Stimulated activated effector memory CD8-positive, alpha-beta T cell treated with anti-CD3 and anti-CD28 coated beads, Interleukin-12 subunit alpha, Interleukin-12 subunit beta, amount 100 ng/mL, for 72 hours (primary cell): ENCODE results near the gene PSD4.
"Not testable (repeated sequence)": the region's sequence is repeated elsewhere in the genome, so short reads cannot be mapped to it uniquely, and the experiment has no call there.

ENCODE experiments used
- ATAC-seq: fragments of 150-1000 bp; cut with Tn5 transposase; 2 replicates; pipeline ENCODE4 v1.10.0; 2021
- DNase-seq, 2 donors: peaks; one replicate each; pipeline ENCODE4 v3.0.0; 2021 to 2022; ENCODE audit warnings: low spot score in 2 of 2
- H3K27ac Mint-ChIP-seq: one replicate; pipeline ENCODE4 v1.8.0; 2022; ENCODE audit warnings: mild to moderate bottlenecking, mixed read lengths
- H3K36me3 Mint-ChIP-seq: one replicate; pipeline ENCODE4 v1.8.0; 2022; ENCODE audit warnings: mild to moderate bottlenecking, mixed read lengths
- H3K4me1 Mint-ChIP-seq: one replicate; pipeline ENCODE4 v1.8.0; 2022; ENCODE audit warnings: mixed read lengths
- H3K4me3 Mint-ChIP-seq: one replicate; pipeline ENCODE4 v1.8.0; 2022; ENCODE audit warnings: mild to moderate bottlenecking, mixed read lengths
- H3K9me3 Mint-ChIP-seq: one replicate; pipeline ENCODE4 v1.8.0; 2022; ENCODE audit warnings: mixed read lengths

PSD4 gene

DNA sequence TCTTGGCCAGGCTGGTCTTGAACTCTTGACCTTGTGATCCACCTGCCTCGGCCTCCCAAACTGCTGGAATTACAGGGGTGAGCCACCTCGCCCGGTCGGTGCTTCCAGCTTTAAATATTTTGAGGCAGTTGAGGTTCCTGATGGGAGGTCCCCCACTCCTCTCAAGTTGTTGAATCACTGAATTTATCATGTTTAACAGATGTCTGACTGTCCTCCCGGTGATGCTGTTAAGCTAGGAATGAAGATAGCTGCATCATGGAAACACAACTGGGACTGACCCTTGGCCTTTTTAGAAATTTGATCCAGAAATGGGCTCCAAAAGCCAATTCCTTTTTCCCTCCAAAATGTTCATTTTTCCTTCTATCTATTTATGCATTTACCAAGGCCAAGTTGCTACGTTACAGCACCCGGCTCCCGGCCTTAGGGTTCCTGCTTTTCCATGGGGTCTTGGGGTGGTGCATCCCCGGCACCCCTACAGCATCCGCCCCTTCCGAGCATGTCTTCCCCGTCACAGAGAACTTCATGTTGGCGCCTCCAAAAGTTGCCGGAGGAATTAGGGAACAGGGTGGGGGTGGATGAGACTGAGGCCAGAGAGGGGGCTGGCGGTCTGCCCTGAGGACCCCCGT is 61.1 kb downstream of the PSD4 start:
- Mint-ChIP-seq H3K36me3 (no peaks in the 10 kb centered on the region), H3K27ac (peak overlapping the region; percentile 68), H3K4me3 (peak overlapping the region; percentile 43), H3K4me1 (peaks cover 19% of the 10 kb centered on the region), H3K9me3 (no peaks in the 10 kb centered on the region)
- ATAC-seq = no peak
- no peak for DNase-seq

DNA sequence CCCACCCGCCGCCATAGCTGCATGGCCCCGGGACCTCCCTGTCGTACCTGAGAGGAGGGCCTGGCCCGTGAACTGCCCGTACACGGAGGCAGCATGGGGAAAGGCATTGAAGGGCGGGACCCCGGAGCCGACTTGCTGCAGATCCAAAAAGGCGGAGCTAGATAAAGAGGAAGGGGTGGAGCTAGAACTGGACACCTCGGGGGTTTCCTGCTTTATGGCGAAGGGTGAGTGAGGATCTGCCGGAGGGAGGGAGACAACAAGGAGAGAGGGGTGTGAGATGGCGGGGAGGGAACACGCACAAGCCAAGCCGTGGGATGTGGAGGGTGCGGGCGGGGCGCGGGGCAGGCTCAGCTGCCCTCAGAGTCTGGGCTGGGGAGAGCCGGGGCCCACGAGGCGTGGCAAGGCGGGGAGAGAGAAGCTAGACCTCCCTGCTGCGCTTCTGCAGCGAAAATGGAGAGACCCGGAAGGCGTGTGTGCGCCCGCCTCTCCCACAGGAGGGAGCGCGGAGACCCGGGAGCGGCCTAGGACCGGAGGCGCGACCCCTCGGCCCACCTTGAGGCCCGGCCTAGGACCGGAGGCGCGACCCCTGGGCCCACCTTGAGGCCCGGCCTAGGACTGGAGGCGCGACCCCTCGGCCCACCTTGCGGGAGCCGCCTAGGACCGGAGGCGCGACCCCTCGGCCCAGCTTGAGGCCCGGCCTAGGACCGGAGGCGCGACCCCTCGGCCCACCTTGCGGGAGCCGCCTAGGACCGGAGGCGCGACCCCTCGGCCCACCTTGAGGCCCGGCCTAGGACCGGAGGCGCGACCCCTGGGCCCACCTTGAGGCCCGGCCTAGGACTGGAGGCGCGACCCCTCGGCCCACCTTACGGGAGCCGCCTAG is 61.8 kb downstream of the PSD4 start:
- DNase-seq = peak in 1 of 2 donors; percentile 77
- peaks cover 19% of the 10 kb centered on the region for H3K4me1 Mint-ChIP-seq

DNA sequence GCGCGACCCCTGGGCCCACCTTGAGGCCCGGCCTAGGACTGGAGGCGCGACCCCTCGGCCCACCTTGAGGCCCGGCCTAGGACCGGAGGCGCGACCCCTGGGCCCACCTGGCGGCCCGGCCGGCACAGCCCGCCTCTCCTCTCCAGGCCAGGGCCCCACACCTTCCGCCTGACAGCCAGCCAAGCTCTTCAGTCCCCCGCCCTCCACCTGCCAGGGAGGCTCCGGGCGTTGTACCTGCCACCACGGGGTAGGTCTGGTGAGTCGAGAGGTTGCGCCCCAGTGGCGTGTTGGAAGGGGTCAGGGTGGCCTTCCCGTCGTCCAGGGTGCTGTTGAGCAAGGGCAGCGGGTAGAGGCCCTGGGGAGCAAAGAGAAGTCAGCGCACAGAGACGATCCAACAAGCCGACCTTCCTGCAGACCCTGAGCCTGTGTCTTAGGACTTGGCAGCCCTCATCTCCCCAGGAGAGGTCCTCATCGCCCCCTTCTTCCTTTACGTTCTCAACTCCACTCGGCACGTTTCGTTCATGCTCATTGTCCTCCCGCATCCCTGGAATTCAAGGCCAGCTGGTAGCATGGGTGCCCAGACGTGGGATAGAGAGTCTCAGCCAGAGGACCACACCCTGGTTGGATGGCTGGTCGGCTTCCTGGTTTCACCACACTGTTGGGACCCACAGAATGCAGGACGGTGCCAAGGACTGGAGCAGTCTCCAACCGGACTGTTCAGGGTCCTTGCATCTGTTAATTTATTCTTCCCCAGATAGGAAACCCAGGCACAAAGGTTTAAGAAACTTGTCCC is 62.8 kb downstream of the PSD4 start:
- no peaks in the 10 kb centered on the region for H3K9me3 Mint-ChIP-seq
- DNase-seq (no peak), ATAC-seq (no peak)
- H3K27ac Mint-ChIP-seq = no peak overlapping the region
- H3K4me1 Mint-ChIP-seq = peaks cover 20% of the 10 kb centered on the region
- no peak overlapping the region for H3K4me3 Mint-ChIP-seq
- H3K36me3 Mint-ChIP-seq = no peaks in the 10 kb centered on the region

More for the DNA sequence above, 61.8 kb downstream of the PSD4 start:
- peak overlapping the region; percentile 68 for H3K27ac Mint-ChIP-seq
- peak overlapping the region; percentile 43 for H3K4me3 Mint-ChIP-seq
- H3K36me3 Mint-ChIP-seq, H3K9me3 Mint-ChIP-seq, ATAC-seq: not testable (repeated sequence)

DNA sequence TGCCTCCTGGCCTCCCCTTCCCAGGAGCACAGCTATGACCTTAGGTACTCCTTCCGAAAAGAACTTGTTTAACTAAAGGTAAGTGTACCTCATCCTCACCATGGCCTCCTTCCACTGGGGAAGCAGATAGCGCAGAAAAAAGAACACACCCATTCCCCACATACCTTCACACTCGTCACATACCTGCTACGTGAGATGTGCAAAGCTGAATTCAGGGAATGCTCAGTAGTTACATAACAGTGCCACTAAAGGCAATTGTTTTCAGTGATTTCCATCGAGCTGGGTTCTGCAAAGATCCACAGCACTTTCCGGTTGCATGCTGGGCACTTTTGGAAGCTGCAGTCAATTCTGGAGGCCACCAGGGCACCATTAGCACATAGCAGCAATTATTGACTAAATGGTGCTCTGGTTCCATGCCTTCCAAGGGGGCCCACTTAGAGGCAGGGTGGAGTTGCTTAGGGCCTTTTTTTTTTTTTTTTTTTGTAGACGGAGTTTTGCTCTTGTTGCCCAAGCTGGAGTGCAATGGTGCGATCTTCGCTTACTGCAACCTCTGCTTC is 63.9 kb downstream of the PSD4 start:
- Mint-ChIP-seq H3K4me1 (peaks cover 20% of the 10 kb centered on the region), H3K9me3 (no peaks in the 10 kb centered on the region), H3K27ac (no peak overlapping the region), H3K36me3 (no peaks in the 10 kb centered on the region), H3K4me3 (no peak overlapping the region)
- DNase-seq (no peak), ATAC-seq (no peak)

DNA sequence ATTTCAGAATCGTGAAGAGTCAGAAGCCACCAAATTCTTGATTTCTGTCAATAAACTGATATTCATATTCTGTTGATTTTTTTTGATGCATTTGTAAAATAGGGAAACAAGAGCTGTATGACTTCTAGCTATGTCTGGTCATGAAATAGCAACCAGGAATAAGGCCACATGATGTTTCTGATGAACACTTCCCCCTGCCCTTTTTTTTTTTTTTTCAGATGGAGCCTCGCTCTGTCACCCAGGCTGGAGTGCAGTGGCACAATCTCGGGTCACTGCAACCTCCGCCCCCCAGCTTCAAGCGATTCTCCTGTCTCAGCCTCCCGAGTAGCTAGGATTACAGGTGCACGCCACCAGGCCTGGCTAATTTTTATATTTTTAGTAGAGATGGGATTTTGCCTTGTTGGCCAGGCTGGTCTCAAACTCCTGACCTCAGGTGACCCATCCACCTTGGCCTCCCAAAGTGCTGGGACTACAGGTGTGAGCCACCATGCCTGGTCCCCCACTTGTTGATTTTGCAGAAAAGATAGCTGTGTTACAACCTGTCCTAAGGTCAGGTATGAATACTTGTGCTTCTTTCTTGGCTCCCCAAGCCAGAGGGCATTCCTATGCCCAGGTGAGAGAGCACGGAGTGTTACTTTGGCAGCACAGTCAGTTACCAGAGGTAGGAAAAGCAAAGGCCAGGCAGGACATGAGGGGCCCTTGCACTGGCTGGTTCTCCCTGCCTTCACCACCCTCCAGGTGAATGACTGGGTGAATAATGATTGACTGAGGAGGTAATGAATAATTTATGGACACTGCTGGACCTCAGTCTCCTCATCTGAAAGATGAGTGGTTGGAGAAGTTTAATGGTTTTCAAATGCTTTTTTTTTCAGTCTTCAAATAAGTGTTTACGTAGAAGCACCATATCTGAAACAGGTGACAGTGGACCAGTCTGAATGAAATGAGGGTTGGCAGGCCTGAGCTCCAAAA is 65.4 kb downstream of the PSD4 start:
- DNase-seq (no peak), ATAC-seq (no peak)
- H3K4me1 Mint-ChIP-seq = peaks cover 17% of the 10 kb centered on the region
- no peak overlapping the region for H3K4me3 Mint-ChIP-seq
- H3K27ac Mint-ChIP-seq = no peak overlapping the region
- H3K36me3 Mint-ChIP-seq = no peaks in the 10 kb centered on the region
- H3K9me3 Mint-ChIP-seq = no peaks in the 10 kb centered on the region

DNA sequence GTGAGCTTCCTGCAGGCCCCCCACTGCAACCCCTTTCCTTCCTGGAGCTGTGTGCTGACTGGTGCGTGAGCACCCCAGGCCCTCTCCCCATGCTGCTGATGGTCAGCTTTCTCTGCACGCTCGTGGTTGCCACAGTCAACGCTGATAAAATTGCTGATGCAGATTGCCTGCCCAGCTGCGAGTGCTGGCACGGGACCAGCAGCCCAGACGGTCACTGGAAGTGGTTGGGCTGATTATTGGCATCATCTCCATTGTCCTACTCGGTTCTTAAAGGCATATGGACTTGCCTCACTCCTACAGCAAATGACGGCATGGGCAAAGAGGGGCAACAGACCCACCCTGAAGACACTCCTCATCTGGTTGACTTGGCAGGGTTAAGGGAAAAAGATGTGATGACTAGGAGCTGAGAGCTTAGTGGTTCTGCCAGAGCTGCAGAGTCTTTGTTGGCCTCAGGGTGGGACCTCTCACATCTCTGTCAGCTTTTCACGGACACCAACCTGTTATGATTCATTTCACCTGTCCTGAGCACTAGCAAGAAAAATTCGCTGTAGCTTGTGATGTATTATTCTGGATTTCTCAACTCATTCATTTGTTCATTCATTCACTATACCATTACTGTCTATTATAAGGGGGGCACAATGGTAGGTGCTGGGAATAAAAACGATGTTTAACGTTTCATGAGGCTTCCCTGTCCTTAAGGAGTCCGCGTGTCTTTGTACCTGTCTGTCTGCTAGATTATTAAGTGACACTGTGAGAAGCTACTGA is 66.6 kb downstream of the PSD4 start:
- H3K4me1 Mint-ChIP-seq = peaks cover 15% of the 10 kb centered on the region
- DNase-seq (no peak), ATAC-seq (peak; percentile 57)
- no peaks in the 10 kb centered on the region for H3K36me3 Mint-ChIP-seq
- peak overlapping the region; percentile 7 for H3K4me3 Mint-ChIP-seq
- no peaks in the 10 kb centered on the region for H3K9me3 Mint-ChIP-seq
- H3K27ac Mint-ChIP-seq = peak overlapping the region; percentile 2

DNA sequence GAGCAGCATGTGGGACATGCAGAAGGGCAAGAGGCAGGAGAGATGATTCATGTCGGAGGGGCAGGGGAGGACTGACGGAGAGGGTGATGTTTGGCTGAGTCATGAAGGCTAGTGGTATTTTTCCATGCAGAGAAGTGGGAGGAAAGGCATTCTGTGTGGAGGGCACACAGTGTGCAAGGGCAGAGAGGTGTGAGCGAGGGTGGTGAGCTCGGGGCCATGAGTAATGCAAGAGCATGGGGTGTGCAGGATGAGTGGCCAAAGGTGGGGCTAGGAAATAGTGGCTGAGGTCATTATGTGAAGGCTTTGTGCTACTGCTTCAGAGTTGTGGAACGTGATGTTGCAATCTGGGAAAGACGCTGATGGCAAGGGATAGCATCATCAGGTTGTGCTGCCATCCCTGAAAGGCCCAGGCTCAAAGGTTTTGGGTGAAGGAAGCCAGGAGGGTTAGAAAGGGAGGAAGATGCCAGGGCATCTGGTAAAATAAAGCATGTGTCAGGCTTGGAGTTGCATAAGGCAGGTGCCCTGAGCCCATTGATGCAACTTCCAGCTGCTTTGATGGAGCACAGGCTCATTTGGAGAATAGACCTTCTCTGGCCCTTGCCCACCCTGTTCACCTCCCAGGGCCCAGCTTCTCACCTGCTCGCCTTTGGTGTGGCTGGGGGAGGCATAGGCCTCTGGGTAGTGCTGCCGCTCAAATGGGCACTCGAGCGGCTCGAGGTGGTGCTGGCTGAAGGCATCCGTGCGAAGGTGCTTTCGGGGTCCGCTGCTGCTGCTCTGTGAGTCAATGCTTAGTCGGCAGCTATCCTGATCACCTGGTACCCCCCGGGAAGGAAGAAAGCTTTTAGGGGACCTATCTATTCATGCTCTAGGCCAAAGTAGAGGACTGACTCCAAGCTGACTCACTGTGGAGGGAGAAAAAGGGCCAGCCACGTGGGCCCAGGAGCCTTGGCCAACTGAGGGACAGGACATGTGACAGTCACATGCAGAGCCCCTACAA is 67.4 kb downstream of the PSD4 start:
- peak; percentile 18 to 66 for DNase-seq
- peak; percentile 98 for ATAC-seq
- Mint-ChIP-seq H3K4me3 (peak overlapping the region; percentile 7), H3K9me3 (no peaks in the 10 kb centered on the region), H3K27ac (peak overlapping the region; percentile 2), H3K36me3 (no peaks in the 10 kb centered on the region), H3K4me1 (peaks cover 15% of the 10 kb centered on the region)

DNA sequence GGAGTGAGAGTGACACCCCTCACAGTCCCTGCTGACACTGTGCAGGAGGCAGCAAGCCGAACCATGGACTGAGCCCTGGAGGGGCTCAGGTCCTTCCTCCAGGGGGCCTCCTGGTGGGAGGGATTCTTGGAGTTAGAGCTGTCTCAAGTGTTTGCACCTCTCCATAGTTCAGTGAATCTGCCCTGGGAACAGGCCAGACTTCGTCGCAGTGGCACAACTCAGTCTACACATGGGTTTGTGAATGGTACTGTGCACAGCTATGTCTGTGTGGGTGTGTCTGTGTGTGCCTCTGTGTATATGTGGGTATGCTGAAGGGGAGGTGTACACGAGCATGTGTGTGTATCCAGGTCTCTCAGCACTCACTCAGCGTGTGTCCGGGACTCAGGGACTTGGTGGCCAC is 68.6 kb downstream of the PSD4 start:
- ATAC-seq (no peak), DNase-seq (no peak)
- no peaks in the 10 kb centered on the region for H3K36me3 Mint-ChIP-seq
- no peak overlapping the region for H3K4me3 Mint-ChIP-seq
- H3K4me1 Mint-ChIP-seq = peaks cover 15% of the 10 kb centered on the region
- H3K9me3 Mint-ChIP-seq = no peaks in the 10 kb centered on the region
- H3K27ac Mint-ChIP-seq = no peak overlapping the region

DNA sequence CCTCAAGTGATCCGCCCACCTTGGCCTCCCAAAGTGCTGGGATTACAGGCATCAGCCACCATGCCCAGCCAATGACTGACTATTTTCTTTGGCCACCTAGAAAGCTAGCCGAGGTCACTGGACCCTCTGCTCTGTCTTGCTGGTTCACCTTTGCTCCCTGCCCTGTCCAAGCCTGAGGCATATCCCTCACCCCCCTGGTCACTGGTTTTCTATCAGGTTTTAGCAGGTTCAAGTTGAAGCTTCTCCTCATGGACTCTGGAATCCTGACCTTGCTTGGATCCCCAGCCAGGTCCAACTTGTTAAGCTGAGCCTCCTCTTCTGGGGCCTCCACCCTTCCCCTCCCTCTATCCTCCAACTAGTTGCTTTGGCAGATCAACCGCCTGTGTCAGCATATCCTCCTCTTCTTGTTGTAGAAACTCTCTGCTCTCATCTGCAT is 71.5 kb downstream of the PSD4 start:
- Mint-ChIP-seq H3K9me3 (no peaks in the 10 kb centered on the region), H3K27ac (peak overlapping the region; percentile 75), H3K36me3 (no peaks in the 10 kb centered on the region), H3K4me3 (no peak overlapping the region), H3K4me1 (peaks cover 19% of the 10 kb centered on the region)
- ATAC-seq (no peak), DNase-seq (no peak)

DNA sequence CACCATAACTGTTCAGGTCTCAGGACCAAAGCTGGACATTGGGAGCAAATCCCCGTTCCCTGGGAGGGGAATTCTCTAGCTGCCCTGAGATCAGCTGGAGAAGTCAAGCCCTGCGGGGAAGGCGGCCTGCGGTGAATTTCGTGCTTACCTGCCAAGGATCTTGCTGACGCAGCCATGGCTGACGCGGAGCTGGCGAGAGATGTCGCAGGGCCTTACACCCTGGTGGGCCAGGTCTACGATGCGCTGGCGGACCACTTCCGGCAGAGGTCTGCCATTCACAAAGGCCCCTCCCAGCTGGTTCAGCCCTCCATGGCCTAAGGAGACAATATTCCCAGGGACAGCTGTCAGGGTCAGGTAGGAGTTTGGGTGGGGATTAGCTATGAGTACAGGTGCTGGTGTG is 72.8 kb downstream of the PSD4 start:
- Mint-ChIP-seq H3K36me3 (no peaks in the 10 kb centered on the region), H3K27ac (no peak overlapping the region), H3K4me1 (peaks cover 22% of the 10 kb centered on the region), H3K4me3 (no peak overlapping the region), H3K9me3 (no peaks in the 10 kb centered on the region)
- DNase-seq (no peak), ATAC-seq (no peak)

DNA sequence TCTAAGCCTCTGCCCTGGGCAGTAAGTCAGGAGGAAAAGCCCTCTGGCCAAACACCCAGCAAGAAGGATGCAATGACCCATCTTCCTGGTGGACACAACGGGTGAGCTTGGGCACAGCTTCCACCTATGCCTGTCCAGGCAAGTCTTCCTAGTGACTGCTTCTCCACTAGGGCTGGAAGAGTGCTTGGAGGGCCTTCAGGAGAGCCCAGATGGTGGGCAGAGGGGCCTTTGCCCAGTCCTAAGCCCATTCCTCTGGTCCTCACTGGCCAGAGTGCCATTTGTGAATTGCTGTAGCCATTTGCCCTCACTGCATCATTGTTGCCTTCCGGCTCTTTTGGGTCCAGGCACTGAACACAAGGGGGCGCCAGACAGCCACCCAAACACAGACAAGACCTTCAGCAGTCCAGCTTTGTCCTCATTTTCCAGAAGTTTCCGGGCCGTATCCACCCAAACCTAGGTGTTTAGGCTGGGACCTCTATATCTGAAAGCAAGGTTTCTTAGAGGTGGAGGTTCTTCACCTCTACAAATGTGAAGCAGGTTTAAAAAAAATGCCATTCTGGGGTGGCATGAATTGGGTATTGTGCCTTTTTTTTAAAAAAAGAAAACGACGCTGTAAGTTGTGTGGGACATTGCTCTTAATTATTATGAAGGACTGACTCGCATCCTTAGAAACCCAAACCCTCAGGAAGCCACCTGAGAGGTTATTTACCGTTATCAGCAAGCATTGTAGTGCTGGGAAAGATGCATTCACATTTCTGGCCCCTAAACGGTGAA is 75.4 kb downstream of the PSD4 start:
- DNase-seq (peak; percentile 70 to 86), ATAC-seq (peak; percentile 71)
- peaks cover 44% of the 10 kb centered on the region for H3K4me1 Mint-ChIP-seq
- H3K9me3 Mint-ChIP-seq = no peaks in the 10 kb centered on the region
- no peak overlapping the region for H3K4me3 Mint-ChIP-seq
- no peaks in the 10 kb centered on the region for H3K36me3 Mint-ChIP-seq
- no peak overlapping the region for H3K27ac Mint-ChIP-seq

DNA sequence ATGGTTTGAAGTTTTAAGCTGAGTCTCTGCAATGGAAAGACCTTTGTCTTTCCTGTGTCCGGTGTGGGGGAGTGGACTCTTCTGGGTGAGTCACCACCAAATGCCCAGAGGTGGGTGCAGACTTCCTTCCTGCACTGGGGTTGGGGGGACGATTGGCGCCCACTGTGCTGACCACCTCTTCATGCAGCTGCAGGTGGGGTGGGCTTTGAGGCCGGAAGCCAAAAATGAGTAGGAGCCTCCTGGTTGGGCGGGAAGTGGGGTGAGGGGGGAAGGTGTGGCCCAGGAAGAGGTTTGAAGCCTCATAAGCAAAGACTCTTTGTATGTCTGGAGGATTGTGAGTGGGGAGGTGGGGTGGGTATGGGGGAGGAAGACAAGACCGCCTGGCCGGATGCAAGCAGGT is 77.3 kb downstream of the PSD4 start:
- H3K27ac Mint-ChIP-seq = peak overlapping the region; percentile 11
- H3K4me3 Mint-ChIP-seq = peak overlapping the region; percentile 22
- ATAC-seq = peak; percentile 61
- no peaks in the 10 kb centered on the region for H3K9me3 Mint-ChIP-seq
- peaks cover 51% of the 10 kb centered on the region for H3K4me1 Mint-ChIP-seq
- H3K36me3 Mint-ChIP-seq = no peaks in the 10 kb centered on the region
- DNase-seq = peak; percentile 15 to 70
